ENCODE results near the gene TSPAN17. TPM values are rescaled to one million over a fixed set of nuclear protein-coding genes. Genes with fewer than 3 reads are reported as not detected.

Gene TSPAN17
- total and polyA plus RNA-seq, 12 donors, result 25.8 to 106 (median 52.8) TPM

DNA sequence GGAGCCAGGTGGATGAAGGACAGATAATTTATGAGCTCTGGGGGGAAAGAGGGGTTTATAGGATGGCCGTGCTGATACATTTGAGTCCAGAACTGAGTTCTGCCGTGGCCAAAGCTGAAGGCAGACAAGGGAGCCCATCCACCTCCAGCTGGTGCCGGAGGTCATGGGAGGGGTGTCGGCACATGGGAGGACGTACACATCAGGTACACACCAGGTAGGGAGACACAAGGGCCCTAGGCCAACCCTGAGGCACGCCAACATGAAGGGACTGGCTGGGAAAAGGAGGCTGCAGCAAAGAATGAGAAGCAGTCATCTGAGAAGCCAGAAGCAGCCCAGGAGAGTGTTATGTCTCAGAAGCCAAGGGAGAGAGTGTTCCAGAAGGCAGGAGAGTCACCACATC is 35.3 kb upstream of the TSPAN17 start:
- intact Hi-C loops (cut with DNase I), result no loop called here
- Histone ChIP-seq H3K4me3 (no peak overlapping the region), H3K9me3 (replicated peaks in 1 of 3) (no peaks in the 10 kb centered on the region), H3K4me1 (replicated peaks in 1 of 2) (peaks cover 7 to 9% of the 10 kb centered on the region in 2 donors), H3K36me3 (replicated peaks in 1 of 2) (no peaks in the 10 kb centered on the region), H3K27me3 (no peaks in the 10 kb centered on the region), H3K27ac (no peak overlapping the region)
- TF ChIP-seq CTCF (IDR thresholded peaks at IDR 0.05) (no peak), POLR2A (IDR thresholded peaks at IDR 0.05) (no peak)
- WGBS, 4 donors, result 78 to 85% (median 83%) methylated on average over 6 of the region's 6 CpGs
- DNase-seq, result no peak

DNA sequence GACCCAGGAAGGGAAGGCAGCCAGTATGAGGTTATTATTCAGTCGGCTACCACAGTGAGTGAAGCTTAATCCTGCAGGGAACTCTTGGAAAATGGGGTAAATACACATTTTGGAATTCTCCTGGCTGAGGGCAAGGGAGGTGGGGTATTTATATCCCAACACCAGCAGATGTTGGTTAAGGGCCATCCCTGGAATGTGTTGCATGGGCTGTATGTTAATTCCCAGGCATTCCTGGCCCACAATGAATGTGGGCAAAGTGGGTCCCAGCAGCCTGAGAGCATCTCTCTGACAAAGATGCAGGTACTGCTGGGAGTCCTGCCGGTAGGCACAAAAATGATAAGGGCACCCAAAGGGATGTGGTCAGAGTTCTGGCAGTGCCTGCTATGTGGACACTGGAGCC is 34.4 kb upstream of the TSPAN17 start:
- no peak overlapping the region for H3K4me3 ChIP-seq
- intact Hi-C loops (cut with DNase I), result no loop called here
- H3K9me3 ChIP-seq (replicated peaks in 1 of 3), result no peaks in the 10 kb centered on the region
- peaks cover 4% of the 10 kb centered on the region for H3K27me3 ChIP-seq
- WGBS, 4 donors, result 51 to 71% (median 61%) methylated on average over 2 of the region's 2 CpGs
- no peak for TF ChIP-seq POLR2A (IDR thresholded peaks at IDR 0.05)
- no peak for TF ChIP-seq CTCF (IDR thresholded peaks at IDR 0.05)
- peaks cover 7 to 9% of the 10 kb centered on the region in 2 donors for H3K4me1 ChIP-seq (replicated peaks in 1 of 2)
- DNase-seq, result no peak
- no peak overlapping the region for H3K27ac ChIP-seq
- H3K36me3 ChIP-seq (replicated peaks in 1 of 2), result no peaks in the 10 kb centered on the region

DNA sequence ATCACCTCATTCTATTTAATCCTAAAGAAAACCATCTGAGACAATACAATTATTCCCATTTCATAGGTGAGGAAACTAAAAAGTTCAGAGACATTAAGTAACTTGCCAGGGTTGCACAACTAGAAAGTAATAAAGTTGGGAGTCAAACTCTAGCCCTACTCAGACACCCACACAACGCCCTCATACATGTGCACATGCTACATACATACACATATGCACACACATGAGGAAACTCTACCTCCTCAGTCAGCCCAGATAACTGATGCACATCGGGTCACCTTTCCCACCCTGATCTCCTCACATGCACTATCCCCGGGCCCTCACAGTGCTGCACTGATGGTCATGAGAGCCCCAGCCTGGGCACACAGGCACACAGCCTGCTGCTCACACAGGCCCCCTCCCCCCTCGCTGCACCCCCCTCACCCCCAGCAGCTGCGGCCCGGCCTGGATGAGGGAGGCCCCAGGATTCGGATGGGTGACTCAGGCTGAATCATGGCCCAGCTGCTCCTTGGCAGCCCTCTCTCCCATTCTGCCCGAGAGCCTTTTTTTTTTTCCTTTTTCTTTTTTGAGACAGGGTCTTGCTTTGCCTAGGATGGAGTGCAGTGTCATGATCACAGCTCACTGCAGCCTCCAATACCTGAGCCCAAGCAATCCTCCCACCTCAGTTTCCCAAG is 32.3 kb upstream of the TSPAN17 start:
- Histone ChIP-seq H3K36me3 (replicated peaks in 1 of 2) (no peaks in the 10 kb centered on the region), H3K4me1 (replicated peaks in 1 of 2) (peaks cover 7 to 12% of the 10 kb centered on the region in 2 donors), H3K9me3 (replicated peaks in 1 of 3) (no peaks in the 10 kb centered on the region), H3K27ac (no peak overlapping the region), H3K4me3 (no peak overlapping the region), H3K27me3 (peaks cover 22% of the 10 kb centered on the region)
- intact Hi-C loops (cut with DNase I), result no loop called here
- TF ChIP-seq CTCF (IDR thresholded peaks at IDR 0.05) (no peak), POLR2A (IDR thresholded peaks at IDR 0.05) (no peak)
- peak in 6 of 7 donors; percentile 43 to 67 (median 50) for DNase-seq
- 41 to 58% (median 46%) methylated on average over 6 to 8 of the region's 8 CpGs for WGBS, 4 donors

- H3K4me3 ChIP-seq, result no peak overlapping the region
- no peaks in the 10 kb centered on the region for H3K36me3 ChIP-seq (replicated peaks in 1 of 2)
- H3K27me3 ChIP-seq, result peaks cover 33% of the 10 kb centered on the region
- peaks cover 0 to 16% of the 10 kb centered on the region in 2 donors for H3K4me1 ChIP-seq (replicated peaks in 1 of 2)
- intact Hi-C loops (cut with DNase I), result no loop called here
- H3K27ac ChIP-seq, result no peak overlapping the region
- H3K9me3 ChIP-seq (replicated peaks in 1 of 3), result no peaks in the 10 kb centered on the region
- TF ChIP-seq CTCF (IDR thresholded peaks at IDR 0.05), result no peak
- no peak for TF ChIP-seq POLR2A (IDR thresholded peaks at IDR 0.05)
- 53 to 62% (median 61%) methylated on average over 7 of the region's 7 CpGs for WGBS, 4 donors
- DNase-seq, result no peak
These were observed 30.8 kb upstream of the TSPAN17 start for GRCh38 chr5:176616511-176616910.
